RPMI8226 (cell line): ENCODE results near the gene SPIB.

ENCODE experiments used
- DNase-seq: peaks from one replicate; pipeline ENCODE4 v3.0.0-alpha.2; 2015

The SPIB gene

GRCh38 chr19:50476224-50476906 lies 57.6 kb downstream of the SPIB start, which contains the start of the genes EMC10 and GARIN5A:
Gene EMC10, plus strand, starts transcription at chr19:50476507. Its CDS starts 38 bp downstream, at chr19:50476545.
Gene GARIN5A, minus strand, starts transcription at chr19:50476848. Its CDS starts 460 bp downstream, at chr19:50476388.
- DNase-seq, result peak; percentile 96

GRCh38 chr19:50476907-50477238 lies 58.1 kb downstream of the SPIB start:
- DNase-seq, result no peak

GRCh38 chr19:50477751-50478515 lies 59.2 kb downstream of the SPIB start:
- no peak for DNase-seq

GRCh38 chr19:50478901-50479715 lies 60.4 kb downstream of the SPIB start:
- DNase-seq, result no peak

- DNase-seq, result no peak
These were observed 61.1 kb downstream of the SPIB start for GRCh38 chr19:50479761-50480251.

GRCh38 chr19:50480281-50481111 lies 61.8 kb downstream of the SPIB start:
- DNase-seq, result no peak
